SU-DHL-6 (cell line): Measurements from ENCODE around the gene GFOD1.

Source experiments
- EZH2phosphoT487 ChIP-seq: fragments of 200-600 bp; sonication (generic), shearing (Covaris generic); conservative IDR thresholded peaks from 2 replicates; pipeline ENCODE4 v1.6.1; 2018; ENCODE audit warnings: mild to moderate bottlenecking, antibody characterized with exemption, low read length, moderate library complexity, mixed read lengths
- TF ChIP-seq, protein P1 (sequence below): fragments of 200-600 bp; sonication (generic); IDR thresholded peaks from one replicate; pipeline ENCODE4 v1.5.1; 2017; ENCODE audit warnings: antibody characterized with exemption, mild to moderate bottlenecking, low read length, moderate library complexity; ENCODE audit not compliant: insufficient read depth, poor library complexity, severe bottlenecking

DNA sequence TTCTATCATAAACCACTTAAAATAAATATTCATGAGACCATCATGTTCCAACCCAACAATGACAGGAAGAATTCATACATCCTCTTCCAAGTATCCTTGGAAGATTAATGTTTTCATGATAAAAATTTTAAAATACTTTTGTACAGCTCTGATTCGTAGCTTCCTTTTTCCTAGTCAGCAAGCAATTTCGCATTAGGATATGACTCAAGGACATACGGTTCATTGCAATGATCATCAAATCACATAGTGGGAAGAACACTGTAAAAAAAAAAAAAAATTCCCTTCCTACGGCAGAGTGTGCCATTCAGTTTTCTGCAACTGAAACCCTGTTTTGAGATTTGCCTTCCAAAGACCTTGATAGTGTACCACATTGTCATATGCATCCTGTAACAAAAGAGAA lies 35.3 kb upstream of the GFOD1 start:
- TF ChIP-seq, protein P1, sequence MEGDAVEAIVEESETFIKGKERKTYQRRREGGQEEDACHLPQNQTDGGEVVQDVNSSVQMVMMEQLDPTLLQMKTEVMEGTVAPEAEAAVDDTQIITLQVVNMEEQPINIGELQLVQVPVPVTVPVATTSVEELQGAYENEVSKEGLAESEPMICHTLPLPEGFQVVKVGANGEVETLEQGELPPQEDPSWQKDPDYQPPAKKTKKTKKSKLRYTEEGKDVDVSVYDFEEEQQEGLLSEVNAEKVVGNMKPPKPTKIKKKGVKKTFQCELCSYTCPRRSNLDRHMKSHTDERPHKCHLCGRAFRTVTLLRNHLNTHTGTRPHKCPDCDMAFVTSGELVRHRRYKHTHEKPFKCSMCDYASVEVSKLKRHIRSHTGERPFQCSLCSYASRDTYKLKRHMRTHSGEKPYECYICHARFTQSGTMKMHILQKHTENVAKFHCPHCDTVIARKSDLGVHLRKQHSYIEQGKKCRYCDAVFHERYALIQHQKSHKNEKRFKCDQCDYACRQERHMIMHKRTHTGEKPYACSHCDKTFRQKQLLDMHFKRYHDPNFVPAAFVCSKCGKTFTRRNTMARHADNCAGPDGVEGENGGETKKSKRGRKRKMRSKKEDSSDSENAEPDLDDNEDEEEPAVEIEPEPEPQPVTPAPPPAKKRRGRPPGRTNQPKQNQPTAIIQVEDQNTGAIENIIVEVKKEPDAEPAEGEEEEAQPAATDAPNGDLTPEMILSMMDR, result no peak
- no peak for TF ChIP-seq EZH2phosphoT487
